ENCODE measurements around the gene TTC3.
"Not testable (repeated sequence)": the region's sequence is repeated elsewhere in the genome, so short reads cannot be mapped to it uniquely, and the experiment has no call there.

The TTC3 gene

DNA sequence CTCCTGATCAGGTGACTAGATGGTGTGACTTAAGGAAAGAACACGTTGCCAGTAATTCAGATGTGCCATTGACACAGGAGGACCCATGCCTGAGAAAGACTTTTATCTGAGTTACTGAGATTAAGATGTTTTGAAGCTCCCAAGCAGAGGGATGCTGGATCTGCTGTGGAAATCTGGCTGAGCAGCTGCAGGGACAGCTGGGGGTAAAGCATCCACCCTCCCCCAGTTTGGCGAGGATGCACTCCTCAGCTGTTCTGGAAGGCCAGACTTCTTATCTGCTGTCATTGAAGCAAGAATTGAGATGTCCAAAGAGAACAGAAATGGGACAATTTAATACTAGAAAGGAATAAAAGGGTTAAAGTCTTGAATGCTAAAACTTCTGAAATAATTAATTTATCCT is 25.7 kb downstream of the TTC3 start:
- DNase-seq (ENCODE audit: low read depth): no peak

DNA sequence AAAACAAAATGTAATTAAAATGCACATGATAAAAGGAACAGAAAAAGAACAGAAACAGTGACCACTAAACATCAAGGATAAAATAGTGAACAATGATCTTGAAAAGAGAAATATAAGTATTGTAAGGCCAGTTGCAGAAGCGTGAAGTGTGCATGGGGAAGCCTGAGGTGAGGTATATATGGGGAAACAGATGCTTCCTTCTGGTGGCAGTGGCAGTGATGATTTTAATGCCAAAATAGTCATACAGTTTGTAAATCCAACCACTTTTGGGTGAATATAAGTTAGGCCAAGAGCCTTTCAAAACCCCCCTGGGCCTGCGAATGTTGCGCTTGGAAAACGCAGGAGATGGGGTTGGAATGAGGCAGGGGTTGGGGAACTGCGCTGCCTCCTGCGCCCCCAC is 27.3 kb downstream of the TTC3 start:
- DNase-seq (ENCODE audit: low read depth): no peak

DNA sequence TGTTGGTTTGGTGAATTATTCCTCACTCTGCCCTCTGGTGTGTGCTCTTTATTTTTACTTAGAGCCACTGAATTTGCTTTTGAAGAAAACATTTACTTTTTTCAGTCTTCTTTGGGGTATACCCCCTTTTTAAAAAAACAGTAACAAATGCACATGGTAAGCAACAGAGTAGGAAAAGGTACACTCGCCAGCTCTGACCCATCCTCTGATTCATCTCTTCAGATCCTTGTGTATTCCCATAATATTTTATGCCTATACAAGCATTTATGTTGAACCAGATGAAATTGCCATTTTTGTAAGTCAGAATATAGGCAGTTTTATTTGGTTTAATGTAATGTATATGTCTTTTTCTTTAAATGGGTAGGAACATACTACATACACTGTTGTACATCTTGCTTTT is 28.3 kb downstream of the TTC3 start:
- DNase-seq (ENCODE audit: low read depth): no peak

DNA sequence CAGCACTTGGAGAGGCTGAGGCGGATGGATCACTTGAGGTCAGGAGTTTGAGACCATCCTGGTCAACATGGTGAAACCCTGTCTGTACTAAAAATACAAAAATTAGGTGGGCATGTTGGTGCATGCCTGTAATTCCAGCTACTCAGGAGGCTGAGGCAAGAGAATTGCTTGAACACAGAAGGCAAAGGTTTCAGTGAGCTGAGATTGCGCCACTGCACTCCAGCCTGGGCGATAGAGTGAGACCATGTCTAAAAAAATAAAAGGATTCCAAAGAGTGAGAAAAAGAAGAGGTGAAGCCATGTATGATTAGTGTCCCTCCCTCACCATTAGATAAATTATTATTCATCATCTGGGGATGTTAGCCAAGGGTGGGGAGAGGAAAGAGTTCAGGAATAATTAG is 29.7 kb downstream of the TTC3 start:
- not testable (repeated sequence) for DNase-seq (ENCODE audit: low read depth)

DNA sequence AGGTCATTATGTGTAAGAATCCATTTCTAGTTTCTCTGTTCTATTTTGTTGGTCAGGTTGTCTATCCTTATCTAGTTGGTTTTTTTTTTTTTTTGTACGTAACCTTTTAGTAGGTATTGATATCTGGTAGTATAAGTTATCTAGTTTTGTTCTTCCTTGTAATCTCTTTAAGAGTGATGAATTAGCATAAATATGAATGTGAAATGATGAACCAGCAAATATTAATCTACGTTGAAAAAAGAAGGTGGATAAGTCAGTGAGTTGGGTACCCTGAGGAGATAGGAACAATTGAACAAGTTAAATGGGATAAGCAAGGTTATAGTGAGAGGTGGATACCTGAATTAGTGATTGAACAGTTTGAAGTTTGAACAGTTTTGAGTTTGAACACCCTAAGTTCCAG is 33.9 kb downstream of the TTC3 start:
- DNase-seq (ENCODE audit: low read depth): no peak

DNA sequence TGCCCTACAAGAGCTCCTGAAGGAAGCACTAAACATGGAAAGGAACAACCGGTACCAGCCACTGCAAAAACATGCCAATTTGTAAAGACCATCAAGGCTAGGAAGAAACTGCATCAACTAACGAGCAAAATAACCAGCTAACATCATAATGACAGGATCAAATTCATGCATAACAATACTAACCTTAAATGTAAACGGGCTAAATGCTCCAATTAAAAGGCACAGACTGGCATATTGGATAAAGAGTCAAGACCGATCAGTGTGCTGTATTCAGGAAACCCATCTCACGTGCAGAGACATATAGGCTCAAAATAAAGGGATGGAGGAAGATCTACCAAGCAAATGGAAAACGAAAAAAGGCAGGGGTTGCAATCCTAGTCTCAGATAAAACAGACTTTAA is 38.0 kb downstream of the TTC3 start:
- not testable (repeated sequence) for DNase-seq (ENCODE audit: low read depth)

DNA sequence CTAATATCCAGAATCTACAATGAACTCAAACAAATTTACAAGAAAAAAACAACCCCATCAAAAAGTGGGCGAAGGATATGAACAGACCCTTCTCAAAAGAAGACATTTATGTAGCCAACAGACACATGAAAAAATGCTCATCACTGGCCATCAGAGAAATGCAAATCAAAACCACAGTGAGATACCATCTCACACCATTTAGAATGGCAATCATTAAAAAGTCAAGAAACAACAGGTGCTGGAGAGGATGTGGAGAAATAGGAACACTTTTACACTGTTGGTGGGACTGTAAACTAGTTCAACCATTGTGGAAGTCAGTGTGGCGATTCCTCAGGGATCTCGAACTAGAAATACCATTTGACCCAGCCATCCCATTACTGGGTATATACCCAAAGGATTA is 41.2 kb downstream of the TTC3 start:
- DNase-seq (ENCODE audit: low read depth): not testable (repeated sequence)

DNA sequence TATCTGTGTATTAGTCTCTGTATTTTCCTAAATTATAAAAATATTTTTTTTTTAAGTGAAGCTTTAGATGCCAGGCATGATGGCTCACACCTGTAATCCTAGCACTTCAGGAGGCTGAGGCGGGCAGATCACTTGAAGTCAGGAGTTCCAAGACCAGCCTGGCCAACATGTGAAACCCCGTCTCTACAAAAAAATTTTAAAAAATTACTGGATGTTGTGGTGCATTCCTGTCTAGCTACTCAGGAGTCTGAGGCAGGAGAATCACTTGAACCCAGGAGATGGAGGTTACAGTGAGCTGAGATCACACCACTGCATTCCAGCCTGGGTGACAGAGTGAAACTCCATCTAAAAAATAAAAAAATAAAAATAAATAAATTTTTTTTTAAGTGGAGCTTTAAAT is 43.4 kb downstream of the TTC3 start:
- not testable (repeated sequence) for DNase-seq (ENCODE audit: low read depth)

DNA sequence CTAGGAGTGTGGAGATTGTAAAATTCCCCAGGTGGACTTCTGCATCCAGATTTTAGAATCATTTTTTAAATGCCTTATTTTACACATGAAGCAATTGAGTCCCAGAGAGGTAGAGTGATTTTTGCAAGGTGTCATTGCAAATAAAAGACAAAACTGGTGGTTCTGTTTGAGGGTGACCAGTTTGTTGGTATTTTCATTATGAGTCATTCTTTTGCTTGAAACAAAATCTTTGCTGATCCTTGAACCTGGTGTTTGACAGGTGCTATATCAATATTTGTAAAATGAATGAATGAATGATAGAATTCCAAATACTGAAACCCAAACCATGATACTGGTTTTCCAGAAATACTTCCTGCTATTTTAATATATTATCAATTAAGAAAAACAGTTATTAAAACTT is 44.1 kb downstream of the TTC3 start:
- no peak for DNase-seq (ENCODE audit: low read depth)

DNA sequence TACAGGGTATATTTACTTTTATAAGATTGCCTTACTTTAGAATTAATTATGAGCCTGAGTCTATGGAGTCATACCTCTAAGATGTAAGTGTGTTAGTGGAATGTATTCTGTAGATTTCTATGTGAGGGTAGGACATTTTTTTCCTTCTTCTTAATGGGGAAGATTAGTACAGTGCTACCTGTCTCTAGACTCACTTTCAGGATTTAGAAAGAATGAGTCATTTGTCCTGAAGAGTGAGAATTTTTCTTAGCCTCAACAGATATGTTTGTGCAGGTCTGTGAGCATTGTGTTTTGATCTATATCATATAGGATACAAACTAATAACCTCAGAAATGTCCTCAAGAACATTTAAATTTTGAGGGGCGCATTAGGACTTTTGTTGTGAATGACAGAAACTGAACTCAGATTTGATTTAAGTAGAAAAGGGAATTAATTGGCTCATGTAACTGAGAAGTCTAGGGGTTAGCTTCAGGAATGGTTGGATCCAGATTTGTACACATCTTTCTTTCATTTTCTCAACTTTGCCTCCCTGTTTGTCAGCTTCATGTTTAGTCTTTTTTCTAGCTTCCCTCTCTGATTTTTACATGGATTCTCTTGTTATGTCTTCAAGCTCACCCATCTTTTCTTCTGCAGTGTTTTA is 45.3 kb downstream of the TTC3 start:
- DNase-seq (ENCODE audit: low read depth): no peak

DNA sequence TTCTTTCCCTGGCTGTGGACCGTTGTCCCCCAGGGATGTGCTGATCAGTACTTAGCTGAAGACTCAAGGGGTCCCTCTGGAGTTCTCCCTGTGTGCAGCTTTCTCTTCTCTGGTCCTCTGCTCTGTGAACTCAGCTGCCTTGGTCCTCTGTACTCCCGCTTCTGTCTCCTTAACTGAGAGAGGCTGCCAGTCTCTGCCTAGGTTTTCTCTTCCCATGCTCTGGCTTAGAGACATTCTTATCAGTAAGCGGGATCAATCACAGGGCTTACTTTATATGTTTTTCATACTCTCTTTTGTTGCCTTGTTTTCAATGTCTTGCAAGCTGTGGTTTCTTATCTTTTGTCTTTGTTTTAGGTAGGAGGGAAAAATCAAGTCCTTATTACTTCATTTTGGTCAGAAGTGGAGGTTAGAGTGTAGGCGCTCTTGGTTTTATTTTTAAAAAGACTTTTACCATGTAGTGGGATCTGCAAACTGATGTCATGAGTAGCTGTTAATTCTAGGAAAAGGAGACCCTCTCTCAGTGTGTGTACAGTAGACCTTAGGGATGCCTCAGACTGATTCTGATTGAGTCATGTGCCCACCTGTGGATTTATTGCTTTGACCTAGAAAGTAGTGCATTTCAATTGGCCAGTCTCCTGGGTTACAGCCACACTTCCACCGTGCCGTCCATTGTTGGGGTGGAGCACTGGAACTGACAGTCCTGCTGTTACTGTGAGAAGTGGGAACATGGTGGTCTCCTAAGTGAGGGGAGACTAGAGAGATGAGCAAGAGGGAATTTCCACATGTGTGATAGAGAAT is 46.6 kb downstream of the TTC3 start:
- DNase-seq (ENCODE audit: low read depth): no peak

DNA sequence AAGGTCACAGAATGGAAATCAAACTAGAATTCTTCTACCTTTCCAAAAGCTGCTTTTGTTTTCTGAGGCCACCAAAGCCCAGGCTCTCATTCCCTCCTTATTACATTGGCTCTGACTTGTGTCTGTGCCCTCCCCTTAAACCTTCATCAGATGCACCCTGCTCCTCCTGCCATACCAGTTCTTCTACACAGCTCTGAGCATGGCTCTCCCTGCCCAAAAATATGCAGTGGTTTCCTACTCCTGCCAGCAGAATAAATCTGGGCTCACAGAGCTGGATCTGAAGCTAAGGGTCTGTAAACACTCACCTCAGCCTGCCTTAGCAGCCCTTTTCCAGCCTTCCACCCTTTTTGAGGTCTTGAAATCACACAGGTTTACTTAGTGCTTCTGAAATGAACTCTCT is 55.0 kb downstream of the TTC3 start:
- no peak for DNase-seq (ENCODE audit: low read depth)

DNA sequence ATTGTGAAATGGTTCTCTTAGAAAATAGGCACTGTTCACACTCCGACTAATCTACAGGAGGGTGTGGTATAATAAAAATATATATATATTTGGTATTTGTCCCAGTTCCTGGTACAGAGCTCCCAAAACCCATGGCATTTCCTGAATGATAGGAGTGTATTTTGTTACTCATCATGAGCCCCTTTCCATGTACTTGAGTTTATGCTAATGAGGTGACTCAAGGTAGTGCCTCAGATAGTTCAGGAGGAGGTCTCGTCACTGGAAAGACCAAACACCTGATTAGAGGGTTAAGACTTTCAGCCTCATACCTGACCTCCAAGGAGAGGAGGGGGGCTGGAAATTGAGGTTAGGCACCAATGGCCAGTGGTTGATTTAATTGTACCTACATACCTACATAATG is 57.9 kb downstream of the TTC3 start:
- no peak for DNase-seq (ENCODE audit: low read depth)

DNA sequence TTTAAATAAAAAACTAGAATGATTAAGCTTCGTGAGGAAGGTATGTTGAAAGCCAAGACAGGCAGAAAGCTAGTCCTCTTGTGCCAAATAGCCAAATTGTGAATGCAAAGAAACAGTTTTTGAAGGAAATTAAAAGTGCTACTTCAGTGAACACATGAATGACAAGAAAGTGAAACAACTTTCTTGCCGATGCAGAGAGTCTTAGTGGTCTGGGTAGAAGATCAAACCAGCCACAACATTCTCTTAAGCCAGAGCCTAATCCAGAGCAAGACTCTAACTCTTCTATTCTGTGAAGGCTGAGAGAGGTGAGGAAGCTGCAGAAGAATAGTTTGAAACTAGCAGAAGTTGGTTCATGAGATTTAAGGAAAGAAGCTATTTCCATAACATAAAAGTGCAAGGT is 63.2 kb downstream of the TTC3 start:
- no peak for DNase-seq (ENCODE audit: low read depth)

DNA sequence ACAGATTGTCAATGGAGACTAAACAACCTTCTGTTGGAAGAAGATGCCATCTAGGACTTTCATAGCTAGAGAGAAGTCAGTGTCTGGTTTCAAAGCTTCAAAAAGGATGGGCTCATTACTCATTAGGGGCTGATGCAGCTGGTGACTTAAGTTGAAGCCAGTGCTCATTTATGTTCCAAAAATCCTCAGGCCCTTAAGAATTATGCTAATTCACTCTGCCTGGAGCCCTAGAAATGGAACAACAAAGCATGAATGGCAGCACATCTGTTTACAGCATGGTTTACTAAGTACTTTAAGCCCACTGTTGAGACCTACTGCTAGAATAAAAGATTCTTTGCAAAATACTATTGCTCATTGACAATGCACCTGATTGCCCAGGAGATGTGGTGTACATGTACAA is 63.7 kb downstream of the TTC3 start:
- no peak for DNase-seq (ENCODE audit: low read depth)

DNA sequence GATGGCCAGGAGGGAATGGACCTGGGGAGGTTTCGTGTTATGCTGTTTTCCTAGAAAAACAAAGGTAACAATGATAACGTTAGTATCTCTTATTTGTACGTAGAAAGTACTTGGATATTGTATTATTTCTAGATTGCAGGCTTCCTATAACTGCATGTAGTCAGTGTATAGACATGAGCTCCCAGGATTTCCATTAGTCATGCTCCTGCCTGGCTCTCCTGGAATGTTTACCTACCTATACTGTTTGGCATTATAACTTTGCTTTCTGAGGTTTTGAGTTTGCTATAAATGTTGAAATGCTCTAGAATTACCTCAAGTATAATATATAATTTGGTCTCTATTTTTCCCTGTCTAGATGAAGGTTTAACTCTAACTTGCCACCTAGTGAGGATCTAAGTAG is 66.1 kb downstream of the TTC3 start:
- no peak for DNase-seq (ENCODE audit: low read depth)

DNA sequence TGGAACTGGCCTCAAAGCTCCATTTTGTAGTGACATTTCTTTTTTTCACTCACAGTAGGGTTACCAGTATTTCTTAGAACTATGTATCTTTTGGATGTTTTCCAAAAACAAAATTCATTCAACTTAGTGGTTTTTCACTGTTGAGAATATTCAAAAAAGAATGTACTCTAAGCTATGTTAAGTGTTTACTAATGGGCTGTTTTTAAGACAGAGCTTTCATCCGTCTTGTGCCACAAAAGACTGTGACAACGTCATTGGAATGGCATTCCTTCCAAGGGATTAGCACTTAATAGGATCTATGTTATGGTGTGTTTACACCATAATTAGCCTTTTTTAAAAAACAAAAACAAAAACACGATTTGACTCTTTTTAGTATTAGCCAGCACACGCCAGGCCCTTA is 66.8 kb downstream of the TTC3 start:
- peak; percentile 17 for DNase-seq (ENCODE audit: low read depth)

DNA sequence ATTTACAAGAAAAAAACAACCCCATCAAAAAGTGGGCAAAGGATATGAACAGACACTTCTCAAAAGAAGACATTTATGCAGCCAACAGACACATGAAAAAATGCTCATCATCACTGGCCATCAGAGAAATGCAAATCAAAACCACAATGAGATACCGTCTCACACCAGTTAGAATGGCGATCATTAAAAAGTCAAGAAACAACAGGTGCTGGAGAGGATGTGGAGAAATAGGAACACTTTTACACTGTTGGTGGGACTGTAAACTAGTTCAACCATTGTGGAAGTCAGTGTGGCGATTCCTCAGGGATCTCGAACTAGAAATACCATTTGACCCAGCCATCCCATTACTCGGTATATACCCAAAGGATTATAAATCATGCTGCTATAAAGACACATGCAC is 70.3 kb downstream of the TTC3 start:
- not testable (repeated sequence) for DNase-seq (ENCODE audit: low read depth)

DNA sequence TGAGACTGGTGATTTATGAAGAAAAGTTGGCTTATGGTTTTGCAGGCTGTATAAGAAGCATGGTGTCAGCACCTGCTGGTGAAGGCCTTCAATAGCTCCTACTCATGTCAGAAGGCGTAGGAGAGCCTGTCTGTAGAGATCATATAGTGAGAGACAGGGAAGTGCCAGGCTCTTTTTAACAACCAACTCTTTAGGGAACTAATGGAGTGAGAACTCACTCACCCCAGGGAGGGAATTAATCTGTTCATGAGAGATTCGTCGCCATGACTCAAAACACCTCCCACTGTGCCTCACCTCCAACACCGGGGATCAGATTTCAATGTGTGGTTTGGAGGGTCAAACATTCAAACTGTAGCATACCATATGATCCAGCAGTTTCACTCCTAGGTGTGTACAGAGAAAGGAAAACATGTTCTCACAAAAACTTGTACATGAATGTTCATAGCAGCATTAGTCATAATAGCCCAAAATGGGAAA is 72.6 kb downstream of the TTC3 start:
- DNase-seq (ENCODE audit: low read depth): no peak

DNA sequence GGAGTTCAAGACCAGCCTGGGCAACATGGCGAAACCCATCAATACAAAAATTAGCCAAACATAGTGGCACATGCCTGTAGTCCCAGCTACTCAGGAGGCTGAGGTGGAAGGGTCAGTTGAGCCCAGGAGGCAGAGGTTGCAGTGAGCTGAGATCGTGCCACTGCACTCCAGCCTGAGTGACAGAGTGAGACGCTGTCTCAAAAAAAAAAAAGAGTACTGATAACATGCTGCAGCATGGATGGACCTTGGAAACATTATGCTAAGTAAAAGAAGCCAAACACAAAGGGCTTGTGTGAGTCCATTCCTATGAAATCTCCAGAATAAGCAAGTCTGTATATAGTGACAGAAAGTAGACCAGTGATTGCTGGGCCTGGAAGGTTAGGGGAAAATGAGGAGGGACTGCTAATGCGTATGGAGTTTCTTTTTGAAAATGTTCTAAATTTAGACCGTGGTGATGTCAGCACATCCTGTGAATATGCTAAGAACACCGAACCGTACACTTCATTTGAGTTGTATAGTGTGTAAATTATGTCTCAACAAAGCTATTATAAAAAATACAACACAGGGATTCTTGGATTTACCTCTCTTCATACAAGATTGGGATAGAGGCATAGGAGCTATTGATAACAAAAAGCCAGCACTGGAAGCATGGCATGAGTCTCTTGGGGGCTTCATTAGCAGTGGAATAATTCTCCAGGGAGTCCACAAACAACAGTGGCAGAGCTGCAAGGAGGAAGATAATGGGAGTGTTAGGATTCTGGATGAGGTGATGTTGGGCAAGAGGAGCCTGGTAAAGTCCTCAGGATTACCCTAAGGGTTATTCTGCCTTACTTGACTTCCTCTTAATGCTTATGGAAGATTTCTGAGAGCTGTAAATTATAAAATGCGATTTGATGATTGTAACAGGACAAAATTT is 73.5 kb downstream of the TTC3 start:
- DNase-seq (ENCODE audit: low read depth): no peak

DNA sequence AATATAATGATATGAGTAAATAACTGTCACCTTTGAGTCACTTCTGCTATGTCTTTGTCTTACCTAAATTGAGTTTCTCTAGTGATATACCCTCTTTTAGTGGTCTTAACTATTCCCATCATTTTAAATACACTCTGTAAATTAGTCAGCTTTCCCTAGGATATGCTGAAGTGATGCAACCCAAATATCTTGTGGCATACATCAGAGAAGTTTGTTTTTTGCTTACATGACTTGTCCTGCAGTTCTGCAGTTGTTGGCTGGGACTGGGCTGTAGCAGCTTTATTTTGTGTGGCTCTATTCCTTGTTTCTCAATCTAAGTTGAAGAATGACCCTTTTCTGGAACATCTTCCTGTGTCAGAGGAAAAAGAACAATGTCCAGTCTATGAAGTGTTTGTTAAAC is 76.4 kb downstream of the TTC3 start:
- DNase-seq (ENCODE audit: low read depth): peak; percentile 54

DNA sequence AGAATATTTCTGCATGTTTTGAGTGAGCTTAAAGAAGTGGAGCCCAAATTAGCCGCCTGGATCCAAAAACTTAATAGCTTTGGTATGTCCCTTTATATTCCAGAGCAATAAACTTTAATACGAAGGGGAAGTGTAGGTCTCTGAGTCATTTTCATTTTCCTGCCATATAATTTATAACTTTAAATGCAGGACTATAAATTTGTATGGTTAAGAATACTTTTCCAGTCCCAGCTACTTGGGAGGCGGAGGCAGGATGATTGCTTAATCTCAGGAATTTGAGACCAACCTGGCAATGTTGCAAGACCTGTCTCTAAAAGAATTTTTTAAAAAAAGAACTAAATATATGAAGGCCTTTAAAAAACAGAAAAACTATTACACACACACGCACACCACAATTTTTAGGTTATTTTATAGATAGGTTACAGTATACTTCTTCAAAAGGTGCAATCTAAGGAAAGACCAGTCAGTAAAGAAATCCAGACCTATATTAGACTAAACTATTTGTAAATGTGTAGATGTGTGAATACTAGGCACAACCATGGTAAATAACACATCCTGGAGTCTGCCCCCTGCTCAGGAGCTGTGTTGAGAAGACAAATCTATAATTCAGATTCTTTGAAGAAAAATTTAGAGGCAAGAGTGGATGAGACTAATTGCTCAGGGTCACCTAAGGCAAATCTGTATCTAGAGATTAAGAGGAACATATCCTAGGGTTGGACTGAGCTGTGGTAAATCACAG is 80.3 kb downstream of the TTC3 start:
- DNase-seq (ENCODE audit: low read depth): no peak

All from stromal cell of bone marrow (primary cell).